GM12878 (cell line): ENCODE data around the gene CMTM5. TPM values are rescaled to one million over a fixed set of nuclear protein-coding genes. Genes with fewer than 3 reads are reported as not detected.

ENCODE experiments used
- ATAC-seq: fragments of 200-7000 bp; cut with Tn5 transposase; 3 replicates; pipeline ENCODE4 v1.9.1; 2020; ENCODE audit warnings: mild to moderate bottlenecking, moderate library complexity
- BruUV-seq: library from RNA; stranded (reverse); fragments of 400-500 nt; replicated peaks from 2 replicates; lab custom pipeline; 2021; lab: Mats Ljungman, UMichigan
- CTCF ChIA-PET: fragments of 300-600 bp; sonication (Branson Sonifier 250); formaldehyde crosslinking; extraction: SDS; loops from one replicate; lab custom pipeline; 2021; ENCODE audit warnings: inconsistent platforms; lab: Yijun Ruan, JAX
- POLR2A ChIA-PET: fragments of 350-600 bp; formaldehyde crosslinking; extraction: SDS; loops from one replicate; lab custom pipeline; 2021; ENCODE audit warnings: inconsistent platforms; lab: Charles Lee
- RAD21 ChIA-PET: fragments of 300-600 bp; sonication (Branson Sonifier 250); formaldehyde crosslinking; loops from one replicate; lab custom pipeline; 2023; ENCODE audit warnings: antibody characterized with exemption; ENCODE audit not compliant: unreplicated experiment; lab: Charles Lee
- SMC1A ChIA-PET: fragments of 300-600 bp; sonication (Branson Sonifier 250); formaldehyde crosslinking; loops from one replicate; lab custom pipeline; 2023; ENCODE audit not compliant: unreplicated experiment, uncharacterized antibody; lab: Charles Lee
- DNase-seq: peaks from one replicate; pipeline ENCODE4 v3.0.0-alpha.2; 2011; ENCODE audit warnings: low read depth, low spot score
- FAIRE-seq: peaks from 3 replicates; lab custom pipeline; 2011; peaks lifted over from hg19 to GRCh38; lab: Jason Lieb, UNC
- H2AFZ ChIP-seq: 2 replicates; pipeline ENCODE4 v1.6.0; 2011; ENCODE audit warnings: low read depth, low read length, control low read depth; ENCODE audit not compliant: control insufficient read depth
- H3K27ac ChIP-seq: 2 replicates; pipeline ENCODE4 v1.5.1; 2011; ENCODE audit warnings: control low read depth; ENCODE audit not compliant: control insufficient read depth, insufficient read depth
- H3K27me3 ChIP-seq, 2 experiments: replicated peaks in 1 of 2; 2 replicates each; pipeline versions ENCODE4 v1.6.0 to v1.6.1; 2011; ENCODE audit warnings: low read length in 1 of 2; ENCODE audit not compliant: control insufficient read depth in 2 of 2, insufficient read depth in 2 of 2
- H3K36me3 ChIP-seq, 2 experiments: 2 replicates each; pipeline ENCODE4 v1.5.1; 2011; ENCODE audit warnings: low read length in 1 of 2; ENCODE audit not compliant: control insufficient read depth in 2 of 2, insufficient read depth in 2 of 2
- H3K4me1 ChIP-seq: 2 replicates; pipeline ENCODE4 v1.6.1; 2011; ENCODE audit warnings: mild to moderate bottlenecking, low read length, moderate library complexity, mixed read lengths; ENCODE audit not compliant: control insufficient read depth, insufficient read depth
- H3K4me2 ChIP-seq: 2 replicates; pipeline ENCODE4 v1.6.0; 2011; ENCODE audit warnings: control low read depth; ENCODE audit not compliant: control insufficient read depth, insufficient read depth
- H3K4me3 ChIP-seq: fragments of 200-600 bp; sonication (generic); 2 replicates; pipeline ENCODE4 v1.5.1; 2016
- H3K79me2 ChIP-seq: 2 replicates; pipeline ENCODE4 v1.6.0; 2011; ENCODE audit warnings: low read length; ENCODE audit not compliant: control insufficient read depth, insufficient read depth
- H3K9ac ChIP-seq: 2 replicates; pipeline ENCODE4 v1.8.0; 2011; ENCODE audit warnings: low read length, control low read depth, mixed read lengths; ENCODE audit not compliant: control insufficient read depth, insufficient read depth
- H3K9me3 ChIP-seq: replicated peaks from 3 replicates; pipeline ENCODE4 v1.5.1; 2011; ENCODE audit warnings: mild to moderate bottlenecking, low read length; ENCODE audit not compliant: control insufficient read depth, insufficient read depth
- H4K20me1 ChIP-seq: 2 replicates; pipeline ENCODE4 v1.6.0; 2011; ENCODE audit not compliant: control insufficient read depth, insufficient read depth
- CEBPB ChIP-seq, 2 experiments: fragments of 150-350 bp in 1 of 2; IDR thresholded peaks; 2 replicates each; pipeline ENCODE4 v1.6.1; 2012 to 2014; ENCODE audit warnings: low read depth in 2 of 2, low read length in 2 of 2, borderline replicate concordance in 1 of 2, inconsistent platforms in 1 of 2
- CREB1 ChIP-seq: IDR thresholded peaks from 2 replicates; pipeline ENCODE4 v1.6.1; 2012; ENCODE audit warnings: low read depth, mild to moderate bottlenecking, inconsistent platforms
- CUX1 ChIP-seq: IDR thresholded peaks from 2 replicates; pipeline ENCODE4 v1.6.1; 2012; ENCODE audit warnings: improper control_type of control experiment, low read depth, low read length; ENCODE audit not compliant: insufficient replicate concordance
- EP300 ChIP-seq, 2 experiments: fragments of 150-350 bp in 1 of 2; IDR thresholded peaks; 2 replicates each; pipeline ENCODE4 v1.6.1; 2011 to 2012; ENCODE audit warnings: low read depth in 2 of 2, low read length in 2 of 2, borderline replicate concordance in 1 of 2, improper control_type of control experiment in 1 of 2, inconsistent platforms in 1 of 2; ENCODE audit not compliant: control insufficient read depth in 1 of 2
- MEF2B ChIP-seq: fragments of 450-650 bp; IDR thresholded peaks from 2 replicates; pipeline ENCODE4 v1.6.1; 2018; ENCODE audit warnings: mild to moderate bottlenecking, moderate library complexity; ENCODE audit not compliant: partially characterized antibody, poor library complexity, severe bottlenecking
- NBN ChIP-seq: fragments of 450-650 bp; IDR thresholded peaks from 2 replicates; pipeline ENCODE4 v1.6.1; 2016
- NFXL1 ChIP-seq: fragments of 450-650 bp; IDR thresholded peaks from 2 replicates; pipeline ENCODE4 v1.6.1; 2017; ENCODE audit warnings: antibody characterized with exemption, mild to moderate bottlenecking, borderline replicate concordance
- NFYA ChIP-seq: IDR thresholded peaks from 2 replicates; pipeline ENCODE4 v1.6.1; 2011; ENCODE audit warnings: low read depth, mild to moderate bottlenecking, low read length, improper control_type of control experiment, borderline replicate concordance
- NR2F1 ChIP-seq: fragments of 450-650 bp; conservative IDR thresholded peaks from 2 replicates; pipeline ENCODE4 v1.6.1; 2017; ENCODE audit warnings: mild to moderate bottlenecking
- ZNF622 ChIP-seq: fragments of 450-650 bp; IDR thresholded peaks from 2 replicates; pipeline ENCODE4 v1.6.1; 2017; ENCODE audit warnings: mild to moderate bottlenecking, inconsistent platforms
- ZZZ3 ChIP-seq: IDR thresholded peaks from 2 replicates; pipeline ENCODE4 v1.6.1; 2011; ENCODE audit warnings: low read depth; ENCODE audit not compliant: control insufficient read depth, insufficient read length
- WGBS: methylation state at CpG from one replicate; pipeline ENCODE4 v1.1.6; 2016; ENCODE audit warnings: low lambda C conversion rate; ENCODE audit not compliant: insufficient replicate concordance, insufficient coverage; ENCODE audit errors: missing lambda C conversion rate; 5-methylcytosine and 5-hydroxymethylcytosine counted together
- in situ Hi-C: fragments of 300-500 bp; cut with MboI; formaldehyde crosslinking; loops from 9 replicates; pipeline ENCODE4 v1.14.3; 2018; ENCODE audit warnings: mixed read lengths
- intact Hi-C: fragments of 100-400 bp; cut with micrococcal nuclease; formaldehyde crosslinking; loops from one replicate; pipeline ENCODE4 v1.14.2; 2022; ENCODE audit not compliant: unreplicated experiment
- polyA plus RNA-seq, 11 experiments: library from polyadenylated mRNA; depleted of rRNA in 4 of 11; unstranded in 6 of 11; stranded (reverse) in 5 of 11; fragments of >200 nt; fragmentation: Nextera tagmentation in 4 of 11; fragmentation: Illumina TruSeq in 1 of 11; extraction: Ambion mirVana in 4 of 11; extraction: Trizol in 1 of 11; gene quantifications; 1 replicate in 1 of 11; 2 replicates in 10 of 11; pipeline versions ENCODE4 v1.2.1 to v1.2.3, GENCODE V29; 2011 to 2016; ENCODE audit warnings: inconsistent platforms in 2 of 11, missing spikeins in 2 of 11, low read depth in 1 of 11
- total RNA-seq, 4 experiments: library from RNA; depleted of rRNA in 3 of 4; stranded (reverse); fragments of >200 nt in 3 of 4; fragmentation: Illumina TruSeq in 1 of 4; extraction: Trizol in 1 of 4; gene quantifications; 2 replicates each; pipeline versions ENCODE4 v1.2.1 to v1.2.3, GENCODE V29; 2013 to 2021

The CMTM5 gene
- total and polyA plus RNA-seq, 10 of the 15 experiments (the other 5 are each of a cell fraction or from before 2014, with no cell fraction given) = not detected

- TF ChIP-seq CUX1 = no peak
- TF ChIP-seq NFXL1 = no peak
- TF ChIP-seq NR2F1 = no peak
- TF ChIP-seq NBN = no peak
Measured at GRCh38 chr14:23347406-23348296, 29.2 kb upstream of the CMTM5 start (continued).

- intact Hi-C loops = no loop called here
- ChIA-PET POLR2A (no interaction called here), CTCF (no interaction called here), SMC1A (no interaction called here), RAD21 (no interaction called here)
- 41% methylated on average over 6 of the region's 6 CpGs for WGBS
- Histone ChIP-seq H3K4me1 (no peaks in the 10 kb centered on the region), H3K4me3 (no peak overlapping the region), H3K27ac (no peak overlapping the region), H3K9me3 (no peaks in the 10 kb centered on the region), H3K4me2 (no peak overlapping the region), H2AFZ (no peak overlapping the region), H3K27me3 (peaks cover 4 to 9% of the 10 kb centered on the region in 2 experiments), H3K36me3 (no peaks in the 10 kb centered on the region), H3K79me2 (no peaks in the 10 kb centered on the region), H4K20me1 (no peaks in the 10 kb centered on the region), H3K9ac (no peak overlapping the region)
- FAIRE-seq = no peak
- TF ChIP-seq ZZZ3 (no peak), CREB1 (no peak), MEF2B (no peak), NFYA (no peak), ZNF622 (no peak), CEBPB (IDR thresholded peaks at IDR 0.05; ENCODE audit: borderline replicate concordance in 1 of 2, low read depth in 2 of 2, low read length in 2 of 2) (no peak), EP300 (IDR thresholded peaks at IDR 0.05; ENCODE audit: borderline replicate concordance in 1 of 2, control insufficient read depth in 1 of 2, low read depth in 2 of 2, low read length in 2 of 2) (no peak)
- no peak for DNase-seq
- BruUV-seq = no TSS peak
- no peak for ATAC-seq
- in situ Hi-C loops = no loop called here
Measured at GRCh38 chr14:23348297-23348655, 28.6 kb upstream of the CMTM5 start.
